Measurements from ENCODE around the gene ZAR1. TPM values are rescaled to one million over a fixed set of nuclear protein-coding genes. Genes with fewer than 3 reads are reported as not detected.

The ZAR1 gene
- total RNA-seq, 2 donors from 2014 or later, result 0.18 TPM; not detected in 1

GRCh38 chr4:48490680-48491513, 845 bp downstream of the ZAR1 start:
- Histone ChIP-seq H3K9ac (ENCODE audit: extremely low read depth, low read length, poor library complexity, severe bottlenecking) (no peak overlapping the region), H3K36me3 (ENCODE audit: control insufficient read depth, insufficient read depth, low read length) (no peaks in the 10 kb centered on the region), H3K27ac (ENCODE audit: low read depth, low read length) (no peak overlapping the region), H3K27me3 (ENCODE audit: control insufficient read depth, insufficient read depth, low read length, poor library complexity, severe bottlenecking) (peaks cover 62% of the 10 kb centered on the region), H3K9me3 (ENCODE audit: control insufficient read depth, low read length) (no peaks in the 10 kb centered on the region), H3K4me3 (ENCODE audit: low read length) (no peak overlapping the region), H3K4me1 (ENCODE audit: control insufficient read depth, insufficient read depth, low read length) (peaks cover 4% of the 10 kb centered on the region)
- DNase-seq, result peak; percentile 68
- H3K9me3 Mint-ChIP-seq, result no peaks in the 10 kb centered on the region
- peaks cover 5% of the 10 kb centered on the region for H3K4me1 Mint-ChIP-seq
- TF ChIP-seq CTCF (conservative IDR thresholded peaks at IDR 0.05), result no peak
- WGBS, 2 experiments (ENCODE audit: insufficient coverage in 1 of 2, insufficient read length in 1 of 2), result 55 to 86% methylated on average over 63 to 104 of the region's 104 CpGs
- peak overlapping the region; percentile 35 for H3K4me3 Mint-ChIP-seq
- H3K27me3 Mint-ChIP-seq (ENCODE audit: insufficient read depth), result peaks cover 60% of the 10 kb centered on the region
- H3K36me3 Mint-ChIP-seq (ENCODE audit: low read depth), result no peaks in the 10 kb centered on the region
- H3K27ac Mint-ChIP-seq, result no peak overlapping the region

- peak; percentile 55 for DNase-seq
- Histone ChIP-seq H3K4me3 (ENCODE audit: low read length) (no peak overlapping the region), H3K27me3 (ENCODE audit: control insufficient read depth, insufficient read depth, low read length, poor library complexity, severe bottlenecking) (peaks cover 57% of the 10 kb centered on the region), H3K36me3 (ENCODE audit: control insufficient read depth, insufficient read depth, low read length) (no peaks in the 10 kb centered on the region), H3K4me1 (ENCODE audit: control insufficient read depth, insufficient read depth, low read length) (peaks cover 4% of the 10 kb centered on the region), H3K9me3 (ENCODE audit: control insufficient read depth, low read length) (no peaks in the 10 kb centered on the region), H3K9ac (ENCODE audit: extremely low read depth, low read length, poor library complexity, severe bottlenecking) (no peak overlapping the region), H3K27ac (ENCODE audit: low read depth, low read length) (no peak overlapping the region)
- H3K4me1 Mint-ChIP-seq, result peaks cover 5% of the 10 kb centered on the region
- peaks cover 58% of the 10 kb centered on the region for H3K27me3 Mint-ChIP-seq (ENCODE audit: insufficient read depth)
- no peak for TF ChIP-seq CTCF (conservative IDR thresholded peaks at IDR 0.05)
- peak overlapping the region; percentile 35 for H3K4me3 Mint-ChIP-seq
- H3K36me3 Mint-ChIP-seq (ENCODE audit: low read depth), result no peaks in the 10 kb centered on the region
- H3K27ac Mint-ChIP-seq, result no peak overlapping the region
- WGBS, 2 experiments (ENCODE audit: insufficient coverage in 1 of 2, insufficient read length in 1 of 2), result 88 to 93% methylated on average over 14 to 23 of the region's 23 CpGs
- H3K9me3 Mint-ChIP-seq, result no peaks in the 10 kb centered on the region
Observed at GRCh38 chr4:48491514-48492176, 1.6 kb downstream of the ZAR1 start.

GRCh38 chr4:48493452-48494100, 3.5 kb downstream of the ZAR1 start:
- peaks cover under 1% of the 10 kb centered on the region for H3K36me3 ChIP-seq (ENCODE audit: control insufficient read depth, insufficient read depth, low read length)
- H3K27ac Mint-ChIP-seq, result no peak overlapping the region
- H3K9me3 ChIP-seq (ENCODE audit: control insufficient read depth, low read length), result no peaks in the 10 kb centered on the region
- peaks cover 41% of the 10 kb centered on the region for H3K27me3 ChIP-seq (ENCODE audit: control insufficient read depth, insufficient read depth, low read length, poor library complexity, severe bottlenecking)
- no peak for TF ChIP-seq CTCF (conservative IDR thresholded peaks at IDR 0.05)
- 76 to 100% methylated on average over 3 to 4 of the region's 4 CpGs for WGBS, 2 experiments (ENCODE audit: insufficient coverage in 1 of 2, insufficient read length in 1 of 2)
- no peak overlapping the region for H3K4me3 Mint-ChIP-seq
- H3K9ac ChIP-seq (ENCODE audit: extremely low read depth, low read length, poor library complexity, severe bottlenecking), result no peak overlapping the region
- peaks cover 5% of the 10 kb centered on the region for H3K4me1 Mint-ChIP-seq
- peaks cover 39% of the 10 kb centered on the region for H3K27me3 Mint-ChIP-seq (ENCODE audit: insufficient read depth)
- H3K9me3 Mint-ChIP-seq, result no peaks in the 10 kb centered on the region
- H3K27ac ChIP-seq (ENCODE audit: low read depth, low read length), result no peak overlapping the region
- no peak for DNase-seq
- H3K36me3 Mint-ChIP-seq (ENCODE audit: low read depth), result peaks cover under 1% of the 10 kb centered on the region
- peaks cover 4% of the 10 kb centered on the region for H3K4me1 ChIP-seq (ENCODE audit: control insufficient read depth, insufficient read depth, low read length)
- H3K4me3 ChIP-seq (ENCODE audit: low read length), result no peak overlapping the region

All from endodermal cell (in vitro differentiated cells).